Measurements from ENCODE around the gene MAGEC2.

Gene MAGEC2

DNA sequence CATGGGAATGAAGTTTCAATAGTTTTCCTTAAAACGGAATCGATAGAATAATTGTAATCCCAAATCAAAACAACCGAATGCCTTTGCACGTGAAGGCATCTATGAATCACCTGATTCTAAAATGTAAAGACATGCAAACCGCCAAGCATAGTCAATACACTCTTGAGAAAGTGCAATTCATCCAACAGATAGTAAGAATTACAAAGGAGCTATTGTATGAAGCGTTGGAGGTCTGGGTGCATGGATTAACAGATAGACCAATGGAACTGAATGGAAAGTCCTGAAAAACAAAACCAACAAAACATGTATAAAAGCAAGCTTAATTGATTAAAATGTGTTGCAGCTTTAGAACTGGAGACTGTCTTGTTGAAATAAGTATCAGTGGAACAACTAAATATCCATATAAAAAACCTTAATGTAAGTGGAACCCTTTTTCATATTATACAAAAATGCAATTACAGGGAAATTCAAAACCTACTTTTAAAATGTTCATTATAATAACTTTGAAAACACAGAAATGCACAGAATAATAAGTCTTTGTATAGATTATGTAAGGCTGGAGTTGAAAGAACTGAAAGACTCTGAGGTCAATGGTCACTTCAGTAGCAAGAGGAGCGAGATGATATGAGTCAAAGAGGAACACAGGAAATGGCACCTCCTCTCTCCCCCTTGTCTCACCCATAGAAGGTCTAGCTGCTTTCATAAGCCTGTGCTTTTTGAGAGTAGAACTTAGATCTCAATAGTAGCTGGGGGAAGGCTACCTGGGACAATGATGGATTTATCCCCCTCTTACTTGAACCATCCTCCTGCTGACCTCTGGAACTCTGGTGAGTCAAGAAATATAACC is 20.1 kb downstream of the MAGEC2 start:
- Histone ChIP-seq H3K36me3 (ENCODE audit: insufficient read depth, low read length) (no peaks in the 10 kb centered on the region), H3K27me3 (ENCODE audit: insufficient read depth, low read length) (no peaks in the 10 kb centered on the region), H3K79me2 (ENCODE audit: control insufficient read depth, insufficient read depth, low read length, unreplicated experiment) (no peaks in the 10 kb centered on the region), H2AFZ (ENCODE audit: low read length, unreplicated experiment) (no peak overlapping the region), H3K4me1 (ENCODE audit: control insufficient read depth, insufficient read depth, low read length, unreplicated experiment) (no peaks in the 10 kb centered on the region), H3K27ac (ENCODE audit: low read depth, low read length) (no peak overlapping the region), H3K4me3 (ENCODE audit: low read depth, low read length) (no peak overlapping the region)

- Histone ChIP-seq H2AFZ (ENCODE audit: low read length, unreplicated experiment) (no peak overlapping the region), H3K36me3 (ENCODE audit: insufficient read depth, low read length) (no peaks in the 10 kb centered on the region), H3K4me3 (ENCODE audit: low read depth, low read length) (no peak overlapping the region), H3K79me2 (ENCODE audit: control insufficient read depth, insufficient read depth, low read length, unreplicated experiment) (no peaks in the 10 kb centered on the region), H3K4me1 (ENCODE audit: control insufficient read depth, insufficient read depth, low read length, unreplicated experiment) (no peaks in the 10 kb centered on the region), H3K27me3 (ENCODE audit: insufficient read depth, low read length) (no peaks in the 10 kb centered on the region), H3K27ac (ENCODE audit: low read depth, low read length) (no peak overlapping the region)
These were observed 48.5 kb downstream of the MAGEC2 start for GRCh38 chrX:142156567-142156966.

Measured in ACC112 (cell line).